OCI-LY1 (cell line): ENCODE measurements around the gene MMP10.

ENCODE experiments used
- H2AFZ ChIP-seq: fragments of 200-600 bp; sonication (generic), shearing (Covaris generic); 2 replicates; pipeline ENCODE4 v1.6.0; 2014; ENCODE audit warnings: antibody characterized with exemption, mild to moderate bottlenecking, low read length
- H3F3A ChIP-seq: fragments of 200-600 bp; sonication (generic), shearing (Covaris generic); 2 replicates; pipeline ENCODE4 v1.6.0; 2014; ENCODE audit warnings: mild to moderate bottlenecking, antibody characterized with exemption, low read length, moderate library complexity; ENCODE audit not compliant: insufficient read depth
- H3K27ac ChIP-seq: fragments of 200-600 bp; sonication (generic); 2 replicates; pipeline ENCODE4 v1.5.1; 2014; ENCODE audit warnings: low read length, mixed run types, mild to moderate bottlenecking, low read depth; ENCODE audit not compliant: poor library complexity, severe bottlenecking
- H3K27me3 ChIP-seq: fragments of 200-600 bp; sonication (generic); 2 replicates; pipeline ENCODE4 v1.6.0; 2014; ENCODE audit warnings: antibody characterized with exemption, mild to moderate bottlenecking, low read length, moderate library complexity; ENCODE audit not compliant: insufficient read depth
- H3K36me3 ChIP-seq: fragments of 200-600 bp; sonication (generic); 2 replicates; pipeline ENCODE4 v1.6.1; 2014; ENCODE audit warnings: mild to moderate bottlenecking, antibody characterized with exemption, low read length, moderate library complexity, mixed read lengths; ENCODE audit not compliant: insufficient read depth
- H3K4me1 ChIP-seq: fragments of 200-600 bp; sonication (generic); 2 replicates; pipeline ENCODE4 v1.5.1; 2014; ENCODE audit warnings: mild to moderate bottlenecking, low read length, moderate library complexity; ENCODE audit not compliant: insufficient read depth, severe bottlenecking
- H3K4me2 ChIP-seq: fragments of 200-600 bp; sonication (generic), shearing (Covaris generic); 2 replicates; pipeline ENCODE4 v1.6.1; 2014; ENCODE audit warnings: low read length
- H3K4me3 ChIP-seq: fragments of 200-600 bp; sonication (generic); 2 replicates; pipeline ENCODE4 v1.5.1; 2014; ENCODE audit warnings: low read length, low read depth, mild to moderate bottlenecking, mixed read lengths; ENCODE audit not compliant: poor library complexity, severe bottlenecking
- H3K79me2 ChIP-seq: fragments of 200-600 bp; shearing (Covaris generic); 2 replicates; pipeline ENCODE4 v1.6.1; 2016; ENCODE audit warnings: mixed run types, low read length, mixed read lengths; ENCODE audit not compliant: insufficient read depth
- H3K9ac ChIP-seq: fragments of 200-600 bp; sonication (generic), shearing (Covaris generic); 2 replicates; pipeline ENCODE4 v1.6.1; 2014; ENCODE audit warnings: mild to moderate bottlenecking, low read length, mixed read lengths
- H3K9me2 ChIP-seq: fragments of 200-600 bp; sonication (generic), shearing (Covaris generic); 2 replicates; pipeline ENCODE4 v1.6.1; 2014; ENCODE audit warnings: low read depth, mild to moderate bottlenecking, low read length, mixed read lengths
- H3K9me3 ChIP-seq: fragments of 200-600 bp; shearing (Covaris generic); 2 replicates; pipeline ENCODE4 v1.6.1; 2014; ENCODE audit warnings: low read length, mixed read lengths
- H4K20me1 ChIP-seq: fragments of 200-600 bp; sonication (generic), shearing (Covaris generic); 2 replicates; pipeline ENCODE4 v1.6.0; 2016; ENCODE audit warnings: mild to moderate bottlenecking, low read length; ENCODE audit not compliant: insufficient read depth
- EZH2 ChIP-seq: fragments of 200-600 bp; sonication (generic), shearing (Covaris generic); IDR thresholded peaks from 2 replicates; pipeline ENCODE4 v1.8.0; 2017; ENCODE audit warnings: borderline replicate concordance, mixed run types, mild to moderate bottlenecking, antibody characterized with exemption, low read length, moderate library complexity, mixed read lengths
- TF ChIP-seq, protein P1 (sequence below): fragments of 200-600 bp; sonication (generic), shearing (Covaris generic); IDR thresholded peaks from 2 replicates; pipeline ENCODE4 v1.5.1; 2017; ENCODE audit warnings: mild to moderate bottlenecking, antibody characterized with exemption, low read length, moderate library complexity, mixed read lengths

The MMP10 gene

GRCh38 chr11:102793677-102794290 lies 13.4 kb upstream of the MMP10 start:
- H3K36me3 ChIP-seq, result no peaks in the 10 kb centered on the region
- H3K9ac ChIP-seq, result no peak overlapping the region
- no peak overlapping the region for H3K4me2 ChIP-seq
- H3K27me3 ChIP-seq, result no peaks in the 10 kb centered on the region; the same call in 1 of the 2 replicates
- H4K20me1 ChIP-seq, result no peaks in the 10 kb centered on the region
- no peaks in the 10 kb centered on the region for H3F3A ChIP-seq
- H3K9me3 ChIP-seq, result no peaks in the 10 kb centered on the region
- no peak overlapping the region for H3K27ac ChIP-seq
- H3K4me3 ChIP-seq, result no peak overlapping the region
- H2AFZ ChIP-seq, result no peak overlapping the region
- H3K9me2 ChIP-seq, result no peaks in the 10 kb centered on the region
- no peaks in the 10 kb centered on the region for H3K4me1 ChIP-seq
- no peaks in the 10 kb centered on the region for H3K79me2 ChIP-seq
- TF ChIP-seq, protein P1, sequence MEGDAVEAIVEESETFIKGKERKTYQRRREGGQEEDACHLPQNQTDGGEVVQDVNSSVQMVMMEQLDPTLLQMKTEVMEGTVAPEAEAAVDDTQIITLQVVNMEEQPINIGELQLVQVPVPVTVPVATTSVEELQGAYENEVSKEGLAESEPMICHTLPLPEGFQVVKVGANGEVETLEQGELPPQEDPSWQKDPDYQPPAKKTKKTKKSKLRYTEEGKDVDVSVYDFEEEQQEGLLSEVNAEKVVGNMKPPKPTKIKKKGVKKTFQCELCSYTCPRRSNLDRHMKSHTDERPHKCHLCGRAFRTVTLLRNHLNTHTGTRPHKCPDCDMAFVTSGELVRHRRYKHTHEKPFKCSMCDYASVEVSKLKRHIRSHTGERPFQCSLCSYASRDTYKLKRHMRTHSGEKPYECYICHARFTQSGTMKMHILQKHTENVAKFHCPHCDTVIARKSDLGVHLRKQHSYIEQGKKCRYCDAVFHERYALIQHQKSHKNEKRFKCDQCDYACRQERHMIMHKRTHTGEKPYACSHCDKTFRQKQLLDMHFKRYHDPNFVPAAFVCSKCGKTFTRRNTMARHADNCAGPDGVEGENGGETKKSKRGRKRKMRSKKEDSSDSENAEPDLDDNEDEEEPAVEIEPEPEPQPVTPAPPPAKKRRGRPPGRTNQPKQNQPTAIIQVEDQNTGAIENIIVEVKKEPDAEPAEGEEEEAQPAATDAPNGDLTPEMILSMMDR, result no peak
- TF ChIP-seq EZH2, result no peak

- no peaks in the 10 kb centered on the region; the same call in 1 of the 2 replicates for H3K27me3 ChIP-seq
- no peaks in the 10 kb centered on the region for H3K36me3 ChIP-seq
- no peaks in the 10 kb centered on the region for H3K4me1 ChIP-seq
- no peak overlapping the region for H3K27ac ChIP-seq
- no peak overlapping the region for H3K4me2 ChIP-seq
- no peaks in the 10 kb centered on the region for H4K20me1 ChIP-seq
- H3K9me3 ChIP-seq, result no peaks in the 10 kb centered on the region
- H3K4me3 ChIP-seq, result no peak overlapping the region
- H3K9me2 ChIP-seq, result no peaks in the 10 kb centered on the region
- H3F3A ChIP-seq, result no peaks in the 10 kb centered on the region
- no peak for TF ChIP-seq EZH2
- TF ChIP-seq, protein P1, result no peak
- H3K79me2 ChIP-seq, result no peaks in the 10 kb centered on the region
- no peak overlapping the region for H2AFZ ChIP-seq
- H3K9ac ChIP-seq, result no peak overlapping the region
These were observed 12.2 kb upstream of the MMP10 start for GRCh38 chr11:102792604-102793003.

DNA sequence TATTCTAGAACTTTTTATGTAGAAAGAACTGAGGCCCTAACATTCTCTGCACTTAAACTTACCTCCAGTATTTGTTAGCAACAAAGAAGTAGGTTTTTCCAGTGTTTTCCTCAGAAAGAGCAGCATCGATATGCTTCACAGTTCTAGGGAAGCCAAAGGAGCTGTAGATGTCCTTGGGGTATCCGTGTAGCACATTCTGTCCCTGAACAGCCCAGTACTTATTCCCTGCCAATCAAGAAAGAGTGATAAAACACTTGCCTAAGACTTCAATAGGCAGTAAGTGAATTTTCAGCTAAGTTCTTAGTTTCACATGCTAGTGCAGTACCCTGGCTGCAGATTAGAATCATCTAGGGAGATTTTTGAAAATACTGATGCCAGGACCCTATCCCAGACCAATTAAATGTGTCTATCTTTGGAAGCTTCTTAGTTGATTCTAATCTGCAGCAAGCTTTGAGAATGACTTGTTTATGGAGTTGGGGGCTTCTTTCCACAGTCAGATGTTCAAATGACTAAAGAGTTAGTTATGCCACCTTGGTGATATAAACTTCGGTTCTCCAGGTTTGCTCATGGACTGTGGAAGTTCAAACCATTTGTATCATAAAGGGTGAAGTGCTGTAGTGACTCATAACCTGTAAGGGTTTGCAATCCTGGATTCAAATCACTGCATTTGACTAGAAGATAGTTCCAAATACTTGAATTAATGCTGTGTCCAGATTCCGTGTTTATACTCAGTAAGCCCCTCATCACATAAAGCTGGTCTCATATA lies 11.0 kb upstream of the MMP10 start:
- Histone ChIP-seq H3K9ac (no peak overlapping the region), H4K20me1 (no peaks in the 10 kb centered on the region), H3K27ac (no peak overlapping the region), H3F3A (no peaks in the 10 kb centered on the region), H3K9me2 (no peaks in the 10 kb centered on the region), H3K36me3 (no peaks in the 10 kb centered on the region), H3K4me1 (no peaks in the 10 kb centered on the region), H3K9me3 (no peaks in the 10 kb centered on the region), H3K27me3 (no peaks in the 10 kb centered on the region), H2AFZ (no peak overlapping the region), H3K4me2 (no peak overlapping the region), H3K79me2 (no peaks in the 10 kb centered on the region), H3K4me3 (no peak overlapping the region)
- TF ChIP-seq, protein P1, result no peak
